ENCODE data around the gene MRPL22. TPM values are rescaled to one million over a fixed set of nuclear protein-coding genes. Genes with fewer than 3 reads are reported as not detected.

The MRPL22 gene
- total RNA-seq, 1 experiment from 2014 or later = 77.2 TPM

- Histone ChIP-seq H3K4me2 (ENCODE audit: insufficient read depth, insufficient read length, low read length) (no peak overlapping the region), H2BK15ac (ENCODE audit: low read depth, low read length) (no peak overlapping the region), H3K14ac (ENCODE audit: insufficient read depth, low read length) (no peak overlapping the region), H4K20me1 (ENCODE audit: control insufficient read depth, insufficient read depth, insufficient read length) (no peaks in the 10 kb centered on the region), H2BK120ac (ENCODE audit: low read depth, low read length, poor library complexity, severe bottlenecking) (no peak overlapping the region), H4K91ac (ENCODE audit: insufficient read length, low read depth, low read length) (no peak overlapping the region), H3K27ac (ENCODE audit: insufficient read length, low read depth, low read length) (no peak overlapping the region), H3T11ph (ENCODE audit: low read length) (no peak overlapping the region), H3K4me1 (ENCODE audit: insufficient read depth, low read length) (no peaks in the 10 kb centered on the region), H2BK12ac (ENCODE audit: insufficient read length, low read depth, low read length) (no peak overlapping the region), H3K27me3 (ENCODE audit: insufficient read depth, low read length) (no peaks in the 10 kb centered on the region), H2BK5ac (ENCODE audit: insufficient read length, low read length) (no peak overlapping the region), H2AK5ac (ENCODE audit: insufficient read length, low read length) (no peak overlapping the region), H3K79me2 (ENCODE audit: insufficient read depth, low read length) (peaks cover 8% of the 10 kb centered on the region; the same call in 1 of the 2 replicates), H3K23ac (ENCODE audit: insufficient read length, low read depth, low read length) (no peak overlapping the region), H3K56ac (ENCODE audit: insufficient read length, low read depth, low read length) (no peak overlapping the region), H3K4ac (ENCODE audit: low read depth, low read length) (no peak overlapping the region), H3K9ac (ENCODE audit: extremely low read depth, insufficient read length, low read length) (no peak overlapping the region), H3K23me2 (ENCODE audit: insufficient read length, low read depth, low read length, poor library complexity, severe bottlenecking) (peaks cover 4% of the 10 kb centered on the region), H4K8ac (replicated peaks; ENCODE audit: insufficient read length, low read depth, low read length) (no peak overlapping the region), H2BK20ac (ENCODE audit: low read depth, low read length, poor library complexity, severe bottlenecking) (no peak overlapping the region), H3K9me3 (ENCODE audit: control insufficient read depth, low read depth, low read length) (no peaks in the 10 kb centered on the region), H2AFZ (ENCODE audit: low read length) (no peak overlapping the region), H3K79me1 (ENCODE audit: insufficient read depth, low read depth, low read length, poor library complexity, severe bottlenecking) (no peaks in the 10 kb centered on the region), H3K18ac (ENCODE audit: insufficient read length, low read depth, low read length) (no peak overlapping the region), H4K5ac (ENCODE audit: insufficient read length, low read depth, low read length) (no peak overlapping the region)
- Mint-ChIP-seq H3K9me3 (no peaks in the 10 kb centered on the region), H3K36me3 (ENCODE audit: insufficient read depth in 1 of 3, low read depth in 3 of 3) (peaks cover 0 to 4% (median 0%) of the 10 kb centered on the region in 3 experiments; a peak in 2 of 7 replicates), H3K4me3 (no peak overlapping the region), H3K27ac (no peak overlapping the region), H3K4me1 (peaks cover 4 to 6% of the 10 kb centered on the region in 2 experiments), H3K27me3 (ENCODE audit: low read depth) (no peaks in the 10 kb centered on the region)
- TF ChIP-seq CTCF (conservative IDR thresholded peaks at IDR 0.05) = no peak
- DNase-seq = no peak
Measured at GRCh38 chr5:154944716-154945115, 3.8 kb downstream of the MRPL22 start.
